DMS 273 (cell line): Measurements from ENCODE around the gene SOX3.

ENCODE experiments used
- DNase-seq: peaks from one replicate; lab custom pipeline; 2025; ENCODE audit not compliant: unreplicated experiment; lab: John Stamatoyannopoulos, UW

The SOX3 gene

GRCh38 chrX:140504371-140505324 is at the start of gene SOX3:
Gene SOX3 (minus strand): TSS chrX:140505069. CDS start chrX:140505060, 9 bp downstream.
- DNase-seq = peak; percentile 51

DNA sequence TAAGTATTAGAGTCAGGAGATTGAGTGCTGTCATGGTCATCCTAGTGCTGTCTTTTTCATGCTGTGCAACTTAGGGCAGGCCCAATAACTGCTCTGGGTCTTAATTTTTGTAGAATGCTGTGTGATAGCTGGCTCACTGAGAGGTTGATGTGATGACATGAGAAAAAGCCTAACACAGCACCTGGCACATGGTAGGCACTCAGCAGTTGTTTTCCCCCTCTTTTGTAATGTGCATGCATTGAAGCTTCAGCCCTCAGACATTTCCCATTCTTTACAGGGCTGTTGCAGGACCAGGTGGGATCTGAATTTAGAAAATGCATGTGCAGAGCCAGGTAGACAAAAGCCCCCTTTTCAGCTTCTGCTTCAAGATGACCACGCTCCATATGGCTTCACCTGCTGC is 44.1 kb upstream of the SOX3 start:
- no peak for DNase-seq

- no peak for DNase-seq
Measured at GRCh38 chrX:140526171-140526570, 21.3 kb upstream of the SOX3 start.

DNA sequence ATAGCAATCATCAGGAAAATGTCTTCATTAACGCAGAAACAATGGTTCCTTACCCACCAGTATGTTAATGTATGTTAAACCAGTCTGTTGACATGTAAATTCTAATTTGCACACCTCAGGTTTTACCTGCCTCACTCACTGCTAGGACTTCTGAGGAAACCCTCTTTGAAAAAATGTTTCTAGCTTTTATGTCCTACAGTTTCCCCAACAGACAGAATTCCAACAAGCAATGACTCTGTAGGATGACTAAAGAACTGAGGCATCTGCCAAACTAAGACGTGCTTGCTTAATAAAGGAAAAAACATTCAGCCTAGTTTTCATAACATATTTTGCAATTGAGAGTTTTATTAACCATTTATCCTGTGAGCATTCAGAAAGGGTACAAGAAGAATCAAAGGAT is 20.6 kb upstream of the SOX3 start:
- no peak for DNase-seq

DNA sequence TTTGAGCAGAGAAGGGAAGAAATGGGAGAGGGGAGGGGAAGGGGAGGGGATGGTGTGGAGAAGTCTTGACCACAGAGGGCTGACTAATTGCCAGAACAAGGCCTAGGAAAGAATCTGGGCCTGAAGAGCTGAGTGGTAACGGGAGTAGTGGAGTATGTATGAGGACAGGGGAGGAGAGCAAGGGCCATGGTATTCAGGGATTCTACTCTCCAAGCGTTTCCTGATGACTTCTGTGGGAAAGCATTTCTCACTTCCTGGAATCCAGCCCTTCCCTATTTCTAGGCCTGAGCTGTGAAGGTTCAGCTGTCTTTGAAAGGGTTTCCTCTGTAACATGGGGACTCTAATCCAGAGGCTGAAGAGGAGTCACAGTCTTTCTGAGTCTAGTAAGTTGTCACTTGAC is 19.7 kb upstream of the SOX3 start:
- no peak for DNase-seq

DNA sequence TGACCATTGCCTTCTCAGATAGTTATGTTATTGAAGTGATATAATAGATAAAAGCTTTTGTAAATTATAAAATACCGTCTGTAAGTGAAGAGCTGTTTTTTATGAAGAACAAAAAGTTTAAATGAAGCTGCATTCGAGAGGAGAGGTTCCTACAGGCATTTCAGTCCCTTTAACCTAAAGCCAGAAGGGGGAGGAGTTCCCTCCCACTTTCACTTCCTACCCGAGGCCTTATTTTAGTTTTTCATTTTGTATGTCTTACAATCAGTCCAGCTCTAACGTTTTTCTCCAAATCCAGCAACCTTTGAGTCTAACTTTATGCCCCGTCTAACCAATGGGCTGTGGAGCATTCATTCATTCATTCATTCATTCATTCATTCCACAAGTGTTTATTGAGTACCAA is 16.5 kb upstream of the SOX3 start:
- no peak for DNase-seq

DNA sequence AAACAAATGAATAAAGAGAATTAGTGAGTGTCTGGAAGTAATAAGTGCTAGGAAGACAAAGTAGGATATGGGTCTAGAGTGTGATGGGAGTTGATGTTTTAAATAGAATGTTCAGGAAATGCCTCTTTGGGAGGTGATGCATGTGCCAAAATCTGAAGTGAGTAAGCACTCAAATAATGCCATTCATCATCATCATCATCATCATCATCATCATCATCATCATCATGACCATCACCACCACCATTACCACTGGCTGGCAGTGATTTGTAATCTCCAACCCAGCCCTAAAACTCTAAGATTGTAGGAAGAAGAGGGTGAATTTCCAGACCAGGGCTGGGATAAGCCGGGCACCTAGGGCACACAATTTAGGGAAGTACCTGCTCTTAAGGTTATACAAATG is 9.7 kb upstream of the SOX3 start:
- no peak for DNase-seq

DNA sequence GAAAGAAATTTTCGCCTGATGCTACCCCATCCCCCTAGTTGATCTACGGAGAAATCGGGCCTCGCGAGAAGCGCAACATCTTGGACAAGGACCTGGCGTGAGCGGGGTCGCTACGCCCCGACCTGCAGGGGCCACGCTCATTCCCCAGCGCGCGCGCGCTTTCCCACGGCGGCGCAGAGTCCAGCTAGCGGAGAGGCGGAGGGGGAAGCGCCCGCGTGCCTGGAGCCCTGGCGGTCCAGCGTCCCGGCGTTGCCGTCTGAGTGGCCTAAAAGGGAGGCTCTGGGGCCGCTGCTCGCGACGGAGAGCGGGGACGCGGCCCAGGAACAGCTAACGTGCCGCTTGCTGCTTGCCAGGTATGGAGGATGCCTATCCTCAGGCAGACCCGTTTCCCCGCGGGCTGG is 6.0 kb upstream of the SOX3 start:
- DNase-seq = no peak

DNA sequence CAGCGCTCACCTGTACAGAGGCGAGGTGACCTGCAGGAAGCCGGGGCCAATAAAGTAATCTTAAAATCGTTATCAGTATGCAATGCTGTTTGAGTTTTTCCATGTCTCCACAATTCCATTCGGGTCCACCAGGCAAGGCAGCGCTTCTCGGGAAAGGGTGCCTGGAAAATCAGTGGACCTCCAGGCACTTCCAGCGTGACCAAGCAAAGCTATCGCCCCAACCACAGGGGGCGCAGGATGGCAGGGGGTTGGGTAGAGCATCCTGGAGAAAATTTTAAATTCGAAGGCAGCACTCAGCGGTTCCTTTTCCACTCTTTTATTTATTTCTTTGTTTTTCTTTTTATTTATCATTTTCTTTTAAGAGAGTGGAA is 5.4 kb upstream of the SOX3 start:
- DNase-seq = no peak

GRCh38 chrX:140509468-140510305 is 4.8 kb upstream of the SOX3 start:
- no peak for DNase-seq

- no peak for DNase-seq
Measured at GRCh38 chrX:140508958-140509357, 4.1 kb upstream of the SOX3 start.

- DNase-seq = peak; percentile 58
Measured at GRCh38 chrX:140507982-140508305, 3.1 kb upstream of the SOX3 start.

DNA sequence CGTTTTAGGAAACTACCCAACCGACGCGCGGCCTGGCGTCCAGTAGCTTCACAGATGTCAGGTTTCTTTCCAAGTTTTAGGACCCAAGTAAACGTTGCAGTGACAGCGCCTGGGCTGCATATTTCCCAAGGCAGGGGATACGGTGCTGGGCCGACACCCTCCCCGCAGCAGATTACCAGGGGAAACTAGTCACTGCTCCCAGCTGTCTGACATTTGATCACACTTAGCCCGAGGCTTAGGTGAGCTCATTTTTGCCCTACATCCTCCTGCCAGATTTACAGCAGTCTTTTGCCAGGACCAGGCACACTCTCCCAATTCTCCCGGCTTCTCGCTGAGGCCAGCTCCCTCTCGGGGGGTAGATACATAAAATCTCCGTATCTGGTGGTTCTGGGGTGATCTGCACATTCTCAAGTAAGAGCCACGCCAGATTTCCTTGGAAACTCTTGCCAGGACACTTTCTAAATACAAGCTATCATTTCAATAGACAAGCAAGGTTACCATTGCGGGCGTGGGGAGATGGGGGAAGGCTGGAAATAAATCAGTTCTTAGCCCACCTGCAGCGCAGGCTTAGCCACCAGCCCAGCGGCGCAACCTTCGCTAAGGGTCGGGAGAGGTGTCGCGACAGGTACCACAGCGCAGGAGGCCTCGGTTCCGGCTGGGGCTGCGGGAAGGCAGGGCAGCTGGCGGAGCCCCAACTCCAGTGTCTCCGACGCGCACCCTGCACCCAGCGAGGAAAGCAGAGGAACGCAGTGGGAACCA is 2.5 kb upstream of the SOX3 start:
- DNase-seq = peak; percentile 18

DNA sequence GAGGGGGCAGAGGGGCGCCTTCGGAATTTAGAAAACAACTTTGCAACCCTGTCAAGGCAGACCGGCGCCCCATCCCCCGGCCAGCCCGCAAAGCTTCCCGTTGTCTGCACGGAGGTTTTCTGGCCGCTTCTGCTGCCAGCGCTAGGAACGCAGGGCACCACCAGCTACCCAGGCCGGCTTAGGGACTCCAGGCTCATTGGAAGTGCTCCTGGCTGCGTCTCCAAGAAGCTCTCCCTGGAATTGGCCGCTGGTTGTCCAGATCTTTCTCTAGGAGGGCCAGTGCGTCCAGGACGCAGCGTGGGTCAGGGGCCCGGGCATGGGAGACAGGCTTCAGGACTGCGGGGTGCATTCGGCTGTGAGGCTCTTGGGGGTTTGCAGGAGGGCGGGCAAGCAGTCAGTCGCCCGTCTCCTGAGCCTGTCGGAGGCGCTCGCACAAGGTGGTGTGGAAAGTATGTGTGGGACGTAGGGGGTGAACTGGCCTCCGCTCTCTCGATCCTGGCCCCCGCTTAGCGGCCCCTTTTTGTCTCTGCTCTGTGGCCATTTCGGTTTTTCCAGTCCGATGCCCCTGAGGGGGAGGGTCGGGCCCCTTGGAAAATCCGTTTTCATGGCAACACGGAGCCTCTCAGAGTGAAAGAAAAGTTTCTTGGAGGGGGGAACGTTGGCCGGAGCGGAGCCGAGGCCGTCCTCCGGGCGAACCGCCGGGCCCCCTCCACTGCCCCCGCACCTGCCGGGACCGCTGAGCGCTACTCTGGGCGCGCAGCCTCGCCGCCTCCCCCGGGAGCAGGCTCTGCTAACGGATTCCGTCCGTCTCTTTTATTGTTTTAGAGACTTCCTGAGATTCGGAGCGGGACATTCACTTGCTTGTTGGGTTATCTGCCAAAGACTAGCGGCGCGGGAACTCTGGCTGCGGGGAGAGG is 810 bp upstream of the SOX3 start:
- peak; percentile 15 for DNase-seq

DNA sequence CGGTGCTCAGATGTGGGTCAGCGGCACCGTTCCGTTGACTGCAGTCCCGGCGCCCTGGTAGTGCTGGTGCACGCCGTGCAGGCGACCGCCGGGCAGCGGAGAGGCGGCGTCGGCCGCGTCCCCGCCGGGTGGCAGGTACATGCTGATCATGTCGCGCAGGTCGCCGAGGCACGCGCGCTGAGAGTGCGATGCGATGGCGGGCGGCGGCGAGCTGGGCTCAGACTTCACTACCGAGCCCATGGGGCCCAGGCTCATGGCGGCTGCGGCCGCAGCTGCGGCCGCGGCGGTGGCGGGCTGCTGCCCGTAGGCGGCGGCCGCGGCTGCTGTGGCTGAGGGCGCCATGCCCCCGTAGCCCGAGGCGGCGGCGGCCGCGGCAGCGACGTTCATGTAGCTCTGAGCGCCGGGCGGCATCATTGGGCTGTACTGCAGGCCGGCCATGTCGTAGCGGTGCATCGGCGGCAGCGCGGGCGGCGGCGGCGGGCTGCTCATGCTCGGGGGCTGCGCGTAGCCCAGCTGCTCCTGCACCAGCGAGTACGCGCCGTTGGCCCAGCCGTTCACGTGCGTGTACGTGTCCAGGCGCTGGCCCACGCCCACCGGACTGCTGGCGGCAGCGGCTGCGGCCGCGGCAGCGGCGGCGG is 1.0 kb downstream of the SOX3 start:
- DNase-seq = peak; percentile 54

DNA sequence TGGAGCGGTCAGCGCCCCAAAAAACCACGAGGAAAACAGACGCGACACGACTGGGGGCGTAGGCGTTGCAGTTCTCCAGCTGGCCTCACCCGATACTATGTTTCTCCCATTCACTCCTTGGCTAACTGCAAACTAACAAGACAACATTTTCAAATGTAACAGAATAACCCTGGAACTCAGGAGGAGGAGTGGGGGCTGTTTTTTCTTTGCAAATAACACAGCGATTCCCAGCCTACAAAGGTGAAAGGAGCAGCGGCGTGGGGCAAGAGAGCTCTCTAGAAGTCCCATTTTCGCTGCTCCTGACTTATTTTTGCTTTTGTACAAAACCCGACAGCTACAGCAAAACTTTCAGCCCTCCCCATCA is 1.6 kb downstream of the SOX3 start:
- DNase-seq = no peak

DNA sequence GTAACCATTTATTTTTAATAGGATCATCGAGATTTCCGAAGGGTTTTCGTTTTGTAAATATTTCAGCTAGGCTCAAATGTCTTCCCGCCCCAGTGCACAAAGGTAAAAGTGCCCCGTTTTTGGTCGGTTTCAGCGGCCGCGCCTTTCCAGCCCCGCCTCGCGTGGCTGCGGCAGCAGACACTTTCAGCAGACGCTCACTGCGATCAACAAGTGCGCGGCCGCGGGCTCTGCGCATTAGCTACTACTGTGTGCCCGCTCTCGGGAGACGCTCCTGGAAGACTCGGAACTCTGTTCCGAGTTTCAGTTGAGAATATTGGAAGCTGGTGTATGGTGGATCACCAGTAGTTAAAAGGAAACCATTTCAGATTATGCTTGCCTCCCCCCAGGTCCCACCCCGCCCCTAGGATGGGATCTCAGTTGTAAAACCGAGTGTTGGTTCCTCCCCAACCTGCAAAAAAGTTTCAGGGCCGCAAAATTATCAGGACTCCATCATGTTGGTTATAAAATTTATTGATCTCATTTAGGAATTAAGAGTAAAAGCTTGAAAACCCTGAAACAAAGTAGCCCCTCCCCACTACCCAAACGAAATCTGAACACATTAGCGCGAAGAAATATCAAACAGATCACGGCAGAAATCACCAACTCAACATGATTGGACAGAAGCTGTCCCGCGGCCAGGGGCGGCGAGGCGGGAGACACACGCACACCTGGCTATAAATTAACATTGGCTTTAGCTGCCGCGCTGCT is 2.2 kb downstream of the SOX3 start:
- DNase-seq = no peak

DNA sequence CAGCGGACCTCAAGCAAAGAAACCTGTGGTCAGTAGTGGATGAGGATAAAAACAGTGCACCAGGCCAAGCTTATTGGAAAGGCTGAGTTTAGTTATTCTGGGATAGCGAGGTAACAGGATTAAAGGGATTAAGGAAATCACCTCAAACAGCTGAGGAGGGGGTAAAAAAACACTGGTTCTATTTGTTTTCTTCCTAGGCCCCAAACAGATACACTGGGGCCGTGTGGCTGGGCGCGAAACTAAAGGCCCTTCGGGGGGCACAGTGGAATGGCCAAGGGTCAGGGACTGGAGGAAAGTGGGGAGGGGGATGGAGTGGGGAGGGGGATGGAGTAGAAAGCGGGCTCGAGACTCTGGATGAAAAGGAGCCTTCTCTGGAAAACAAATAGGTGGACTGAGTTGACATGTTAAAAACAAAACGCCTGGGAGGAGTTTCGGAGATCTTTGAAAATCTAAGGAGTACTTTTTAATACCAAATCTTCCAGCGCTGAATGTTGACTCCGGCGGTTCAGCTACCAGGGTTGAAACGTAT is 2.9 kb downstream of the SOX3 start:
- DNase-seq = no peak

DNA sequence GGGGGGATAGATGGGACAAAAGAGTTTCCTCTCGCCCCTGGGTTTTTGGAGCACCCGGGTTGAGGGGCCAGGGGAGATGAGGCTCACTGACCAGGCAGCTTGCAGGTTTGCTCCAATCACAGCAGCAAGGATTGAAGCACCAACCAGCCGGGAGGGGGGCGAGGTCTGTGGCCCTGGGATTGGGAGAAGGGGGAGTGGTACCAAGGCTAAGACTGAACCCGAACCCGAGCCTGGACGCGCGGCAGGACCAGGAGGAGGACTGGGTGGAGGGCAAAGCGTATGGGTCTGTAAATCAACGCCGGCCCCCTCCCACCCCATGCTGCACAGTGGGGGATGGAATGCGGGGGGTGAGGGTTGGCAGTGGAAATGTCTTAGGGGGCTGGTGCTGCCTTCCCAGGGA is 3.5 kb downstream of the SOX3 start:
- DNase-seq = no peak
